Fibroblast of pulmonary artery (primary cell): ENCODE measurements around the gene EEF2.
"Not testable (repeated sequence)": the region's sequence is repeated elsewhere in the genome, so short reads cannot be mapped to it uniquely, and the experiment has no call there.

Source experiments
- DNase-seq: peaks from one replicate; pipeline ENCODE4 v3.0.0-alpha.2; 2010; ENCODE audit warnings: low read depth
- H3K4me3 ChIP-seq: replicated peaks from 2 replicates; pipeline ENCODE4 v1.5.1; 2011; ENCODE audit warnings: low read depth, mild to moderate bottlenecking, control low read depth, low read length, moderate library complexity
- CTCF ChIP-seq: IDR thresholded peaks from 2 replicates; pipeline ENCODE4 v1.5.1; 2011; ENCODE audit warnings: mild to moderate bottlenecking, control low read depth, low read length, inconsistent platforms; ENCODE audit errors: missing control alignments

The EEF2 gene

GRCh38 chr19:3963458-3964255 is 21.6 kb downstream of the EEF2 start:
- H3K4me3 ChIP-seq = no peak overlapping the region
- DNase-seq = no peak
- TF ChIP-seq CTCF = no peak

- no peak for TF ChIP-seq CTCF
- no peak overlapping the region for H3K4me3 ChIP-seq
- no peak for DNase-seq
Observed at GRCh38 chr19:3961007-3961406, 24.3 kb downstream of the EEF2 start.

- H3K4me3 ChIP-seq = no peak overlapping the region
- no peak for TF ChIP-seq CTCF
Observed at GRCh38 chr19:3959766-3960131, 25.5 kb downstream of the EEF2 start.

GRCh38 chr19:3958836-3959765 is 26.2 kb downstream of the EEF2 start:
- TF ChIP-seq CTCF = no peak
- H3K4me3 ChIP-seq = no peak overlapping the region
- DNase-seq = no peak

More at GRCh38 chr19:3959766-3960131, 25.5 kb downstream of the EEF2 start:
- DNase-seq = no peak

GRCh38 chr19:3955688-3956087 is 29.6 kb downstream of the EEF2 start:
- DNase-seq = no peak
- no peak overlapping the region for H3K4me3 ChIP-seq
- TF ChIP-seq CTCF = no peak

- DNase-seq, H3K4me3 ChIP-seq: not testable (repeated sequence)
Observed at GRCh38 chr19:3955276-3955675, 30.0 kb downstream of the EEF2 start.

- H3K4me3 ChIP-seq = no peak overlapping the region
- TF ChIP-seq CTCF = no peak
- DNase-seq = no peak
Observed at GRCh38 chr19:3954107-3954506, 31.2 kb downstream of the EEF2 start.

GRCh38 chr19:3952755-3953276 is 32.4 kb downstream of the EEF2 start:
- not testable (repeated sequence) for DNase-seq, H3K4me3 ChIP-seq
